ENCODE data around the gene SERP2.

The SERP2 gene

DNA sequence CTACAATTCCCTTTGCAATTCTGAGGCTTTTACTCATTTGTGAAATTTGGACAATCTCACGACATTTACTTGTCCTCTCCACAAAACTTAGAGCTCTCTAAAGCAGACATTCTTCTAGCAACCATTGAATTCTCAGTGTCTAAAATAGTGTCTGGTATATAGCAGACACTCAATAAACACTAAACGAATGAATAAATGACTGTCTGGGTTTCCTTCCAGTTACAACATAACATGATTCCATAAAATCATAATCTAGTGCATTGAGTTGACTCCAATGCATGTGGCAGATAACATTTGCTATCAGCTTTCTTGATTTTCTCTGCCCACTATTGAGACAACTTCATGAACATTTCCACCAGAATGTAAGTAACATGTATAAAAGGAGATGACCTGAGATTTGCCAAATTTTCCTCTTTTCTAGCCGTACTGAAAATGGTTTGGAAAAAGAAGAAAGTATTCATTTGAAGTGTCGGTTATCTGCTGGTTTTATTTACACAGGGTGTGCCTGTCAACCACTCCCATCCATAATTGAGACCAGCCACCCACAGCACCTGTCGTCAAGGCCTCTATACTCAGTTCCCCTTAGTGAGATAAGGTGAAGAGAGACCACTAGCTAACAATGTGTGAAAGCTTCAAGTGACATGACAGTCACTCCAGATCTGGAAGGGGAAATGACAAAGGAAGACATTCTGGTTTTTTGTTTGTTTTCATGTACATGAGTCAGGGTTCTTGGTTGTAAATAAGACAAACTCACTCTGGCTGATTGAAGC lies 4.8 kb upstream of the SERP2 start:
- CTCF ChIA-PET: interaction anchor here (0.7 kb wide), 1 partner anchor 27 kb away, joined by 4 read pairs; no protein-coding TSS in a partner anchor
- POLR2A ChIA-PET: no interaction called here
- DNase-seq (ENCODE audit: extremely low spot score): no peak
- TF ChIP-seq, protein P1, sequence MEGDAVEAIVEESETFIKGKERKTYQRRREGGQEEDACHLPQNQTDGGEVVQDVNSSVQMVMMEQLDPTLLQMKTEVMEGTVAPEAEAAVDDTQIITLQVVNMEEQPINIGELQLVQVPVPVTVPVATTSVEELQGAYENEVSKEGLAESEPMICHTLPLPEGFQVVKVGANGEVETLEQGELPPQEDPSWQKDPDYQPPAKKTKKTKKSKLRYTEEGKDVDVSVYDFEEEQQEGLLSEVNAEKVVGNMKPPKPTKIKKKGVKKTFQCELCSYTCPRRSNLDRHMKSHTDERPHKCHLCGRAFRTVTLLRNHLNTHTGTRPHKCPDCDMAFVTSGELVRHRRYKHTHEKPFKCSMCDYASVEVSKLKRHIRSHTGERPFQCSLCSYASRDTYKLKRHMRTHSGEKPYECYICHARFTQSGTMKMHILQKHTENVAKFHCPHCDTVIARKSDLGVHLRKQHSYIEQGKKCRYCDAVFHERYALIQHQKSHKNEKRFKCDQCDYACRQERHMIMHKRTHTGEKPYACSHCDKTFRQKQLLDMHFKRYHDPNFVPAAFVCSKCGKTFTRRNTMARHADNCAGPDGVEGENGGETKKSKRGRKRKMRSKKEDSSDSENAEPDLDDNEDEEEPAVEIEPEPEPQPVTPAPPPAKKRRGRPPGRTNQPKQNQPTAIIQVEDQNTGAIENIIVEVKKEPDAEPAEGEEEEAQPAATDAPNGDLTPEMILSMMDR (IDR thresholded peaks at IDR 0.05; ENCODE audit: control extremely low read depth, extremely low read depth, low read depth, missing control alignments): no peak

DNA sequence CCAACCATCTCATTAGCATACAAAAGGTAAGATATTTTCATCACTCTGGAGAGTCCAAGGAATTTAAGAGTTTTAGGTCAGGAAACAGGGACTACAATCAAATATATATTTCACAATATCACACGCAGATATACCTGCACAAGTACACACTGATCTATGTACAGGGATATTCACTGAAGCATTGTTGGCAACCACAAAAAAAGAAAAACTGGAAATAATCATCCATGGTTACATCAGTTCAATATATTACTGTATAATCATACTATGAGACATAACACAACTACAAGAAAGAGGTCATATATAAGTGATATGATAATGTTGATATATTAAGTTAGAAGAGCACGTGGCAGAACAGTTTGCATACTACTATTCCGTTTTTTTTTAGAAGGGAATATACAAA lies 2.2 kb upstream of the SERP2 start:
- DNase-seq (ENCODE audit: extremely low spot score): no peak
- CTCF ChIA-PET: no interaction called here
- TF ChIP-seq, protein P1 (IDR thresholded peaks at IDR 0.05; ENCODE audit: control extremely low read depth, extremely low read depth, low read depth, missing control alignments): no peak
- POLR2A ChIA-PET: no interaction called here

- ChIA-PET CTCF (interaction anchor here (1.5 kb wide), 1 partner anchor 28 kb away, joined by 3 read pairs; no protein-coding TSS in a partner anchor), POLR2A (no interaction called here)
- TF ChIP-seq, protein P1 (IDR thresholded peaks at IDR 0.05; ENCODE audit: control extremely low read depth, extremely low read depth, low read depth, missing control alignments): no peak
- no peak for DNase-seq (ENCODE audit: extremely low spot score)
Measured at GRCh38 chr13:44373247-44373600, 400 bp upstream of the SERP2 start.

DNA sequence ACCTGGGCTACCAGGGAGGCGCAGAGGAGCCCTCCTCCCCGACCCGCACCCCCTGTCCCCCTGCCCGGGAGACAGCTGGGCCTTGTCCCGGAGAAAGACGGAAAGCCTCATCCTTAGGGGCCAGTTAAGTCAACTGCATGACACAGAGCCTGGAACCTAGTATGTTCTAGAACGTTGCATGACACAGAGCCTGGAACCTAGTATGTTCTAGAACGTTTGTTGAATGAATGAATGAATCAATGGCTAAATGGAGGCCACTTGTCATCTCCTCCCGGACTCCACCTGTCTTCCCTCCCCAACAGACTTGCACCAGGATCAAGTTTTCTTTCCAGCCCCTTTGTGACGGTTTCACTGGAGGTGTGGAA lies 706 bp downstream of the SERP2 start:
- ChIA-PET POLR2A (no interaction called here), CTCF (interaction anchor here (0.8 kb wide), 1 partner anchor 9 kb away, joined by 3 read pairs; no protein-coding TSS in a partner anchor)
- TF ChIP-seq, protein P1 (IDR thresholded peaks at IDR 0.05; ENCODE audit: control extremely low read depth, extremely low read depth, low read depth, missing control alignments): no peak
- DNase-seq (ENCODE audit: extremely low spot score): no peak

DNA sequence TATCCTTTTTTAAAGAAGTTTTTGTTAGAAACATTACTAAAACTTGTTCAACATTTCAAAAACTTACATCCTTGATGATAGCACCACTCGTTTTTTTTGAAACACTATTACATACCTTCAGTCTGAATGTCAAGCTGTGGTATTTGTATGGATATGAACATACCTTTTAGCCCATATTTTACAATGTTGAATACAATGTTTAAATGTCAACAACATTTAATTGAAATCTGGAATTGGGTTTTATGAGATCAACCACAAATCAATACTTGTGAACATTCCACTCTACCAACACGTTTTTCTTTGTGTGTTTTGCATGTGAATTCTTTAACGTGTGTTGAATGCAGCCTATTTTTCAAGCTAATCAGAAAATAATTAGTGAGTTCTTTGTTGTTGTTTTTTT lies 4.7 kb downstream of the SERP2 start:
- no peak for DNase-seq (ENCODE audit: extremely low spot score)
- ChIA-PET POLR2A (no interaction called here), CTCF (no interaction called here)
- TF ChIP-seq, protein P1 (IDR thresholded peaks at IDR 0.05; ENCODE audit: control extremely low read depth, extremely low read depth, low read depth, missing control alignments): no peak

GRCh38 chr13:44379885-44380284 lies 6.3 kb downstream of the SERP2 start:
- ChIA-PET CTCF (no interaction called here), POLR2A (no interaction called here)
- TF ChIP-seq, protein P1 (IDR thresholded peaks at IDR 0.05; ENCODE audit: control extremely low read depth, extremely low read depth, low read depth, missing control alignments): no peak
- DNase-seq (ENCODE audit: extremely low spot score): no peak

Data from GM10248 (cell line).